ENCODE measurements around the gene UBE2I.

UBE2I gene

GRCh38 chr16:1367486-1368174, 58.2 kb downstream of the UBE2I start:
- Histone ChIP-seq H2BK15ac (ENCODE audit: low read length) (no peak overlapping the region), H3K36me3 (replicated peaks in 1 of 2; ENCODE audit: control insufficient read depth in 2 of 2, insufficient read depth in 2 of 2, low read length in 2 of 2) (peaks cover 33 to 54% of the 10 kb centered on the region in 2 donors), H3K9ac (ENCODE audit: low read depth, low read length, poor library complexity) (no peak overlapping the region), H3K27me3 (ENCODE audit: control insufficient read depth in 3 of 3, insufficient read depth in 3 of 3, low read depth in 1 of 3, low read length in 3 of 3) (no peaks in the 10 kb centered on the region), H3K79me1 (ENCODE audit: low read depth, low read length) (peaks cover 17% of the 10 kb centered on the region), H2AFZ (ENCODE audit: low read length) (no peak overlapping the region), H3K9me3 (replicated peaks in 1 of 2; ENCODE audit: control insufficient read depth in 2 of 2, insufficient read depth in 1 of 2, low read depth in 1 of 2, low read length in 2 of 2) (peaks cover 0 to 2% of the 10 kb centered on the region in 2 donors), H3K18ac (ENCODE audit: low read length) (no peak overlapping the region), H3K4me3 (ENCODE audit: low read length in 2 of 2) (no peak overlapping the region), H3K4me2 (ENCODE audit: insufficient read depth, low read length, poor library complexity, severe bottlenecking) (no peak overlapping the region), H2BK12ac (ENCODE audit: low read length) (no peak overlapping the region), H4K8ac (ENCODE audit: low read depth, low read length) (no peak overlapping the region), H3K4ac (ENCODE audit: low read length) (no peak overlapping the region), H4K91ac (ENCODE audit: low read depth, low read length, poor library complexity) (no peak overlapping the region), H2BK5ac (ENCODE audit: low read length) (no peak overlapping the region), H2BK120ac (ENCODE audit: low read depth, low read length) (no peak overlapping the region), H3K23ac (ENCODE audit: low read depth, low read length, poor library complexity) (peak overlapping the region; percentile 55), H3K4me1 (ENCODE audit: control insufficient read depth in 2 of 2, insufficient read depth in 1 of 2, low read depth in 1 of 2, low read length in 2 of 2) (no peaks in the 10 kb centered on the region), H2AK5ac (ENCODE audit: low read depth, low read length) (no peak overlapping the region), H3K27ac (replicated peaks; ENCODE audit: low read length) (no peak overlapping the region), H3K14ac (ENCODE audit: low read length) (no peak overlapping the region)
- WGBS, 2 donors (ENCODE audit: extremely low coverage in 2 of 2, insufficient read length in 2 of 2, insufficient replicate concordance in 1 of 2) = no CpG with 5 or more reads among the region's 27 CpGs
- DNase-seq (ENCODE audit: low spot score) = no peak

- H3K79me1 ChIP-seq (ENCODE audit: low read depth, low read length) = peaks cover 18% of the 10 kb centered on the region
- whole genome bisulfite sequencing, 2 donors (ENCODE audit: extremely low coverage in 2 of 2, insufficient read length in 2 of 2, insufficient replicate concordance in 1 of 2) = no CpG with 5 or more reads among the region's 33 CpGs
- no peak overlapping the region for H2BK15ac ChIP-seq (ENCODE audit: low read length)
- H3K36me3 ChIP-seq (replicated peaks in 1 of 2; ENCODE audit: control insufficient read depth in 2 of 2, insufficient read depth in 2 of 2, low read length in 2 of 2) = peaks cover 19 to 21% of the 10 kb centered on the region in 2 donors
- H3K23ac ChIP-seq (ENCODE audit: low read depth, low read length, poor library complexity) = no peak overlapping the region
- no peak overlapping the region for H4K91ac ChIP-seq (ENCODE audit: low read depth, low read length, poor library complexity)
- H2BK12ac ChIP-seq (ENCODE audit: low read length) = peak overlapping the region; percentile 22
- H3K4me2 ChIP-seq (ENCODE audit: insufficient read depth, low read length, poor library complexity, severe bottlenecking) = no peak overlapping the region
- no peak overlapping the region for H3K14ac ChIP-seq (ENCODE audit: low read length)
- no peak overlapping the region for H3K27ac ChIP-seq (replicated peaks; ENCODE audit: low read length)
- H3K27me3 ChIP-seq (ENCODE audit: control insufficient read depth in 3 of 3, insufficient read depth in 3 of 3, low read depth in 1 of 3, low read length in 3 of 3) = no peaks in the 10 kb centered on the region
- H3K18ac ChIP-seq (ENCODE audit: low read length) = no peak overlapping the region
- H3K9ac ChIP-seq (ENCODE audit: low read depth, low read length, poor library complexity) = peak overlapping the region; percentile 44
- no peaks in the 10 kb centered on the region for H3K9me3 ChIP-seq (replicated peaks in 1 of 2; ENCODE audit: control insufficient read depth in 2 of 2, insufficient read depth in 1 of 2, low read depth in 1 of 2, low read length in 2 of 2)
- DNase-seq (ENCODE audit: low spot score) = no peak
- no peak overlapping the region for H3K4ac ChIP-seq (ENCODE audit: low read length)
- H3K4me3 ChIP-seq (ENCODE audit: low read length in 2 of 2) = no peak overlapping the region
- H2AFZ ChIP-seq (ENCODE audit: low read length) = no peak overlapping the region
- H2BK120ac ChIP-seq (ENCODE audit: low read depth, low read length) = no peak overlapping the region
- peak overlapping the region; percentile 65 for H4K8ac ChIP-seq (ENCODE audit: low read depth, low read length)
- H2BK5ac ChIP-seq (ENCODE audit: low read length) = no peak overlapping the region
- no peaks in the 10 kb centered on the region for H3K4me1 ChIP-seq (ENCODE audit: control insufficient read depth in 2 of 2, insufficient read depth in 1 of 2, low read depth in 1 of 2, low read length in 2 of 2)
- no peak overlapping the region for H2AK5ac ChIP-seq (ENCODE audit: low read depth, low read length)
Measured at GRCh38 chr16:1371054-1371978, 61.9 kb downstream of the UBE2I start.

- H3K36me3 ChIP-seq (replicated peaks in 1 of 2; ENCODE audit: control insufficient read depth in 2 of 2, insufficient read depth in 2 of 2, low read length in 2 of 2) = peaks cover 12% of the 10 kb centered on the region in 2 donors
- H3K9ac ChIP-seq (ENCODE audit: low read depth, low read length, poor library complexity) = no peak overlapping the region
- H3K4me2 ChIP-seq (ENCODE audit: insufficient read depth, low read length, poor library complexity, severe bottlenecking) = no peak overlapping the region
- H2BK12ac ChIP-seq (ENCODE audit: low read length) = no peak overlapping the region
- no peak overlapping the region for H3K4ac ChIP-seq (ENCODE audit: low read length)
- H2BK15ac ChIP-seq (ENCODE audit: low read length) = no peak overlapping the region
- H3K27me3 ChIP-seq (ENCODE audit: control insufficient read depth in 3 of 3, insufficient read depth in 3 of 3, low read depth in 1 of 3, low read length in 3 of 3) = no peaks in the 10 kb centered on the region
- H3K4me3 ChIP-seq (ENCODE audit: low read length in 2 of 2) = no peak overlapping the region
- WGBS, 2 donors (ENCODE audit: extremely low coverage in 2 of 2, insufficient read length in 2 of 2, insufficient replicate concordance in 1 of 2) = no CpG with 5 or more reads among the region's 21 CpGs
- H3K23ac ChIP-seq (ENCODE audit: low read depth, low read length, poor library complexity) = no peak overlapping the region
- no peak overlapping the region for H3K27ac ChIP-seq (replicated peaks; ENCODE audit: low read length)
- DNase-seq (ENCODE audit: low spot score) = no peak
- H3K79me1 ChIP-seq (ENCODE audit: low read depth, low read length) = peaks cover 15% of the 10 kb centered on the region
- no peak overlapping the region for H2BK120ac ChIP-seq (ENCODE audit: low read depth, low read length)
- no peaks in the 10 kb centered on the region for H3K9me3 ChIP-seq (replicated peaks in 1 of 2; ENCODE audit: control insufficient read depth in 2 of 2, insufficient read depth in 1 of 2, low read depth in 1 of 2, low read length in 2 of 2)
- H3K18ac ChIP-seq (ENCODE audit: low read length) = no peak overlapping the region
- no peak overlapping the region for H4K8ac ChIP-seq (ENCODE audit: low read depth, low read length)
- no peak overlapping the region for H2AFZ ChIP-seq (ENCODE audit: low read length)
- H4K91ac ChIP-seq (ENCODE audit: low read depth, low read length, poor library complexity) = no peak overlapping the region
- H3K4me1 ChIP-seq (ENCODE audit: control insufficient read depth in 2 of 2, insufficient read depth in 1 of 2, low read depth in 1 of 2, low read length in 2 of 2) = no peaks in the 10 kb centered on the region
- H2AK5ac ChIP-seq (ENCODE audit: low read depth, low read length) = no peak overlapping the region
- H3K14ac ChIP-seq (ENCODE audit: low read length) = no peak overlapping the region
- H2BK5ac ChIP-seq (ENCODE audit: low read length) = no peak overlapping the region
Measured at GRCh38 chr16:1372292-1372950, 63.0 kb downstream of the UBE2I start.

All from neuronal stem cell (in vitro differentiated cells).